Esophagus muscularis mucosa (tissue), 3 donors: ENCODE data around the gene BCAS3.

Experiments
- POLR2A ChIP-seq: fragments of 450-650 bp; IDR thresholded peaks from one replicate; pipeline ENCODE4 v1.6.1; 2017; ENCODE audit warnings: antibody characterized with exemption, moderate library complexity, mild to moderate bottlenecking, low read depth
- POLR2AphosphoS5 ChIP-seq, 2 donors: sonication (generic); formaldehyde crosslinking; IDR thresholded peaks; one replicate each; pipeline ENCODE4 v1.6.1; 2017; ENCODE audit warnings: antibody characterized with exemption in 2 of 2
- TF ChIP-seq, protein P1 (sequence below), 3 experiments: fragments of 200-600 bp in 2 of 3; fragments of 450-650 bp in 1 of 3; sonication (generic) in 2 of 3; IDR thresholded peaks; one replicate each; pipeline ENCODE4 v1.5.1; 2017 to 2019; ENCODE audit warnings: antibody characterized with exemption in 3 of 3, mild to moderate bottlenecking in 2 of 3, moderate library complexity in 1 of 3

DNA sequence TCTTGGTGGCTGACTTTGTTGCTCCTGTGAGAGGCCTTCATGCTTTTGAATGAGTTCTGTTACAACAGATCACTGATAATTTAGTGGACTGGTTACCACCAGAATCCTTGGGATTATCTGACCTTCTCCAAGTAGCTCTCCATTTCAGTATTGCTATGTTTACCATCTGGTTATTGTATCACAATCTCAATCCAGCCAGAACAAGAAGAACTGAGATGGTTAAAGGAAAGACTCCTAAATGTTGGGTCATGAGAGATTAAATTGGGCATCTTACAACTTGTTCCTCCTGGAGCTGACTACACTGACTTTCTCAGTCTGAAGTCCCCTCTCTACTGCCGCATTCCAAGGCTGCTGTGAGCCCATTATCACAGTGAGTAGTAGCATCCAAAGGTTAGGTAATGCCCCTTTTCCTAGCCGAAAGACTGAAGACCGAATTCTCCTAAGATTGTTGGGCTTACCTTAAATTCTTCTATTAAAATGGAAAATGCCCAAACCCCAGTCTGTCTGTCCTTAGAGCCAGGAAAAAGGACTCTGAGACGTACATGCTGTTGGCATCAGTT is 540.3 kb downstream of the BCAS3 start:
- TF ChIP-seq POLR2A (no peak), POLR2AphosphoS5 (IDR thresholded peaks at IDR 0.05) (no peak)
- TF ChIP-seq, protein P1, sequence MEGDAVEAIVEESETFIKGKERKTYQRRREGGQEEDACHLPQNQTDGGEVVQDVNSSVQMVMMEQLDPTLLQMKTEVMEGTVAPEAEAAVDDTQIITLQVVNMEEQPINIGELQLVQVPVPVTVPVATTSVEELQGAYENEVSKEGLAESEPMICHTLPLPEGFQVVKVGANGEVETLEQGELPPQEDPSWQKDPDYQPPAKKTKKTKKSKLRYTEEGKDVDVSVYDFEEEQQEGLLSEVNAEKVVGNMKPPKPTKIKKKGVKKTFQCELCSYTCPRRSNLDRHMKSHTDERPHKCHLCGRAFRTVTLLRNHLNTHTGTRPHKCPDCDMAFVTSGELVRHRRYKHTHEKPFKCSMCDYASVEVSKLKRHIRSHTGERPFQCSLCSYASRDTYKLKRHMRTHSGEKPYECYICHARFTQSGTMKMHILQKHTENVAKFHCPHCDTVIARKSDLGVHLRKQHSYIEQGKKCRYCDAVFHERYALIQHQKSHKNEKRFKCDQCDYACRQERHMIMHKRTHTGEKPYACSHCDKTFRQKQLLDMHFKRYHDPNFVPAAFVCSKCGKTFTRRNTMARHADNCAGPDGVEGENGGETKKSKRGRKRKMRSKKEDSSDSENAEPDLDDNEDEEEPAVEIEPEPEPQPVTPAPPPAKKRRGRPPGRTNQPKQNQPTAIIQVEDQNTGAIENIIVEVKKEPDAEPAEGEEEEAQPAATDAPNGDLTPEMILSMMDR (IDR thresholded peaks at IDR 0.05) = no peak
